Sigmoid colon (tissue), 7 donors: ENCODE results near the gene CAST. TPM values are rescaled to one million over a fixed set of nuclear protein-coding genes. Genes with fewer than 3 reads are reported as not detected.

Source experiments
- DNase-seq: peaks from one replicate; pipeline ENCODE4 v3.0.0-alpha.2; 2019
- H3K27ac ChIP-seq, 4 donors: fragments of 200-600 bp; sonication (generic); one replicate each; pipeline ENCODE4 v1.5.1; 2016 to 2019; ENCODE audit warnings: mild to moderate bottlenecking in 1 of 4
- H3K27me3 ChIP-seq, 3 donors: fragments of 200-600 bp; sonication (generic); one replicate each; pipeline ENCODE4 v1.5.1; 2019; ENCODE audit warnings: mild to moderate bottlenecking in 1 of 3
- H3K36me3 ChIP-seq, 4 donors: fragments of 200-600 bp; sonication (generic); one replicate each; pipeline ENCODE4 v1.5.1; 2016 to 2019
- H3K4me1 ChIP-seq, 4 donors: fragments of 200-600 bp; sonication (generic); one replicate each; pipeline ENCODE4 v1.5.1; 2017 to 2019
- H3K4me3 ChIP-seq, 4 donors: fragments of 200-600 bp; sonication (generic); one replicate each; pipeline ENCODE4 v1.5.1; 2017 to 2019; ENCODE audit warnings: mild to moderate bottlenecking in 2 of 4, moderate library complexity in 1 of 4
- H3K9me3 ChIP-seq, 4 donors: fragments of 200-600 bp in 3 of 4; sonication (generic) in 3 of 4; one replicate each; pipeline versions ENCODE4 v1.5.1 to v1.6.1; 2013 to 2019
- CTCF ChIP-seq, 4 experiments: fragments of 450-650 bp in 3 of 4; fragments of 200-600 bp in 1 of 4; IDR thresholded peaks; one replicate each; pipeline ENCODE4 v1.5.1; 2016 to 2019; ENCODE audit warnings: antibody characterized with exemption in 4 of 4, mild to moderate bottlenecking in 3 of 4, moderate library complexity in 2 of 4
- EP300 ChIP-seq, 4 donors: sonication (generic); formaldehyde crosslinking; IDR thresholded peaks; one replicate each; pipeline ENCODE4 v1.6.1; 2017; ENCODE audit warnings: antibody characterized with exemption in 4 of 4
- POLR2A ChIP-seq, 2 donors: fragments of 450-650 bp; IDR thresholded peaks; one replicate each; pipeline ENCODE4 v1.6.1; 2016; ENCODE audit warnings: antibody characterized with exemption in 2 of 2, mild to moderate bottlenecking in 2 of 2, moderate library complexity in 2 of 2
- POLR2AphosphoS5 ChIP-seq, 4 donors: sonication (generic); formaldehyde crosslinking; IDR thresholded peaks; one replicate each; pipeline ENCODE4 v1.6.1; 2017; ENCODE audit warnings: antibody characterized with exemption in 4 of 4
- WGBS, 2 donors: extraction: QIAGEN DNeasy Blood & Tissue Kit; methylation state at CpG; one replicate each; pipeline ENCODE4 v1.1.7; 2013; 5-methylcytosine and 5-hydroxymethylcytosine counted together
- intact Hi-C: fragments of 100-400 bp; cut with DNase I; formaldehyde crosslinking; loops from one replicate; pipeline ENCODE4 v1.15.1; 2023
- polyA plus RNA-seq, 3 donors: library from polyadenylated mRNA; stranded (reverse); fragments of 200-250 nt; gene quantifications; one replicate each; pipeline ENCODE4 v1.2.3, GENCODE V29; 2013
- total RNA-seq, 4 donors: library from RNA; depleted of rRNA; stranded (reverse); fragments of >200 nt; gene quantifications; one replicate each; pipeline ENCODE4 v1.1.0, GENCODE V29; 2016
- donor health status: healthy with polysubstance abuse.
- donor health status: Bipolar disorder and iron deficiency.
- donor health status: healthy.

Gene CAST
- total and polyA plus RNA-seq, 7 donors = 138 to 348 (median 225) TPM

- no peaks in the 10 kb centered on the region for H3K4me1 ChIP-seq
- no peak overlapping the region for H3K27ac ChIP-seq
- H3K36me3 ChIP-seq = no peaks in the 10 kb centered on the region
- DNase-seq = no peak
- H3K27me3 ChIP-seq = no peaks in the 10 kb centered on the region
- no peaks in the 10 kb centered on the region for H3K9me3 ChIP-seq
- TF ChIP-seq EP300 (IDR thresholded peaks at IDR 0.05) = no peak
- TF ChIP-seq POLR2A (IDR thresholded peaks at IDR 0.05) = no peak
- WGBS, 2 donors = 85 to 96% methylated on average over 1 of the region's 1 CpG
- intact Hi-C loops = no loop called here
- H3K4me3 ChIP-seq = no peak overlapping the region
Observed at GRCh38 chr5:96634881-96635280, 27.3 kb upstream of the CAST start.

GRCh38 chr5:96636046-96636445, 26.1 kb upstream of the CAST start:
- H3K9me3 ChIP-seq = no peaks in the 10 kb centered on the region
- DNase-seq = no peak
- WGBS, 2 donors = 69 to 82% methylated on average over 1 of the region's 1 CpG
- H3K4me1 ChIP-seq = no peaks in the 10 kb centered on the region
- H3K27me3 ChIP-seq = no peaks in the 10 kb centered on the region
- TF ChIP-seq EP300 (IDR thresholded peaks at IDR 0.05) = no peak
- no peak for TF ChIP-seq POLR2A (IDR thresholded peaks at IDR 0.05)
- no peak for TF ChIP-seq POLR2AphosphoS5 (IDR thresholded peaks at IDR 0.05)
- no peak for TF ChIP-seq CTCF (IDR thresholded peaks at IDR 0.05)
- no peaks in the 10 kb centered on the region for H3K36me3 ChIP-seq
- H3K27ac ChIP-seq = no peak overlapping the region
- intact Hi-C loops = no loop called here
- H3K4me3 ChIP-seq = no peak overlapping the region

GRCh38 chr5:96636594-96636993, 25.6 kb upstream of the CAST start:
- intact Hi-C loops = no loop called here
- Histone ChIP-seq H3K9me3 (no peaks in the 10 kb centered on the region), H3K36me3 (no peaks in the 10 kb centered on the region), H3K4me1 (no peaks in the 10 kb centered on the region), H3K27me3 (no peaks in the 10 kb centered on the region), H3K4me3 (no peak overlapping the region), H3K27ac (no peak overlapping the region)
- 89 to 94% methylated on average over 4 of the region's 4 CpGs for WGBS, 2 donors
- no peak for TF ChIP-seq EP300 (IDR thresholded peaks at IDR 0.05)
- no peak for TF ChIP-seq POLR2A (IDR thresholded peaks at IDR 0.05)
- TF ChIP-seq POLR2AphosphoS5 (IDR thresholded peaks at IDR 0.05) = no peak
- no peak for TF ChIP-seq CTCF (IDR thresholded peaks at IDR 0.05)
- DNase-seq = no peak

GRCh38 chr5:96637196-96637595, 25.0 kb upstream of the CAST start:
- Histone ChIP-seq H3K9me3 (no peaks in the 10 kb centered on the region), H3K27ac (no peak overlapping the region), H3K27me3 (no peaks in the 10 kb centered on the region), H3K4me1 (no peaks in the 10 kb centered on the region), H3K36me3 (no peaks in the 10 kb centered on the region), H3K4me3 (no peak overlapping the region)
- intact Hi-C loops = no loop called here
- no peak for DNase-seq
- TF ChIP-seq EP300 (IDR thresholded peaks at IDR 0.05) = no peak
- WGBS, 2 donors = 92 to 98% methylated on average over 1 of the region's 1 CpG

- DNase-seq = no peak
- Histone ChIP-seq H3K4me1 (no peaks in the 10 kb centered on the region), H3K27me3 (no peaks in the 10 kb centered on the region), H3K4me3 (no peak overlapping the region), H3K9me3 (no peaks in the 10 kb centered on the region), H3K27ac (no peak overlapping the region), H3K36me3 (no peaks in the 10 kb centered on the region)
- intact Hi-C loops = no loop called here
- TF ChIP-seq CTCF (IDR thresholded peaks at IDR 0.05) (no peak), EP300 (IDR thresholded peaks at IDR 0.05) (no peak), POLR2AphosphoS5 (IDR thresholded peaks at IDR 0.05) (no peak), POLR2A (IDR thresholded peaks at IDR 0.05) (no peak)
- 79 to 87% methylated on average over 3 of the region's 3 CpGs for WGBS, 2 donors
Observed at GRCh38 chr5:96638561-96638960, 23.6 kb upstream of the CAST start.

GRCh38 chr5:96640696-96641095, 21.5 kb upstream of the CAST start:
- 25 to 55% methylated on average over 3 of the region's 3 CpGs for WGBS, 2 donors
- intact Hi-C loops = no loop called here
- H3K4me3 ChIP-seq = no peak overlapping the region

More at GRCh38 chr5:96640696-96641095, 21.5 kb upstream of the CAST start:
- Histone ChIP-seq H3K27me3 (no peaks in the 10 kb centered on the region), H3K9me3 (no peaks in the 10 kb centered on the region), H3K4me1 (no peaks in the 10 kb centered on the region), H3K27ac (no peak overlapping the region), H3K36me3 (no peaks in the 10 kb centered on the region)
- no peak for DNase-seq
- TF ChIP-seq POLR2AphosphoS5 (IDR thresholded peaks at IDR 0.05) (no peak), POLR2A (IDR thresholded peaks at IDR 0.05) (no peak), EP300 (IDR thresholded peaks at IDR 0.05) (no peak), CTCF (IDR thresholded peaks at IDR 0.05) (no peak)
